ENCODE data around the gene NEK6.

Gene NEK6

GRCh38 chr9:124334568-124335319 lies 77.0 kb downstream of the NEK6 start:
- H3K4me3 ChIP-seq (ENCODE audit: low read length): no peak overlapping the region
- H3K36me3 ChIP-seq (ENCODE audit: insufficient read depth, low read depth, low read length): no peaks in the 10 kb centered on the region
- no peak overlapping the region for H3K27ac ChIP-seq (ENCODE audit: low read length)
- H3K27me3 ChIP-seq (ENCODE audit: insufficient read depth, low read length): no peaks in the 10 kb centered on the region
- H3K9ac ChIP-seq (ENCODE audit: low read depth, low read length): no peak overlapping the region
- no peaks in the 10 kb centered on the region for H3K9me3 ChIP-seq (ENCODE audit: insufficient read depth, low read depth, low read length)
- no peaks in the 10 kb centered on the region; the same call in 1 of the 2 replicates for H3K4me1 ChIP-seq (ENCODE audit: insufficient read depth, low read length)

DNA sequence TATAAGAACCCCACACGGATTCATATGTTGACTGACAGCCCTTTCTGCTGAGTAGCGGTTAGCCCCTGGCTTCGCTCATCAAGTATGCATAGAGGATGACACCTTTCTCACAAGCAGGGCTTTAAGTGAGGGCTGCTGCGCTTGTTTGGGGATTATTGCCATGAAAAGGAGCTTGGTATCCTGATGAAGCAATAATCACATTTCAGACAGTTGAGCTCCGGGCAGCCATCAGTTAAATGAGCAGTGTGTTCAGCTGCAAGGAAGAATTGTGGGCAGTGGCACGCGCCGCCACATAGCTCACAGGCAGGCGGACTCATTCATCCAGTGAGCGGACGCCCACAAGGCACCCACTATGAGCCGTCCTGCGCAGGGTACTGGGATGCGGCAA lies 77.6 kb downstream of the NEK6 start:
- no peaks in the 10 kb centered on the region; the same call in 1 of the 2 replicates for H3K4me1 ChIP-seq (ENCODE audit: insufficient read depth, low read length)
- H3K36me3 ChIP-seq (ENCODE audit: insufficient read depth, low read depth, low read length): no peaks in the 10 kb centered on the region
- H3K27ac ChIP-seq (ENCODE audit: low read length): no peak overlapping the region
- H3K9ac ChIP-seq (ENCODE audit: low read depth, low read length): no peak overlapping the region
- H3K27me3 ChIP-seq (ENCODE audit: insufficient read depth, low read length): no peaks in the 10 kb centered on the region
- H3K9me3 ChIP-seq (ENCODE audit: insufficient read depth, low read depth, low read length): no peaks in the 10 kb centered on the region
- no peak overlapping the region for H3K4me3 ChIP-seq (ENCODE audit: low read length)

DNA sequence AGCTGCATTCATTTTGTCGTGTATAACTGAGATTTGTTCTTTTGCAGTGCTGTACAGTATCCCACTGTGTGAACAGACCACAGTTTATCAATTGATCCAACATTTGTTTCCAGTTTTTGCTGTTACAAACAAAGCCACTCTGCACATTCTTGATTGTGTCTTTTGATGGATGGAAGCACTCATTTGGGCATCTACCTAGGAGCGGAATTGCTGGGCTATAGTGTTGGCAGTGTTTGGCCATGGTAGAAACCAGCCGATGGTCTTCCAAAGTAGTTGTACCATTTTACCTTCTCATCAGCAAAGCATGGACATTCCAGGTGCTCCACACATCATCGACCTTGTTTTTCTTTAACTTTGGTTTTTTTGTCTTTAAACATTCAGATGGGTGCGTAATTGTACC lies 79.8 kb downstream of the NEK6 start:
- Histone ChIP-seq H3K9me3 (ENCODE audit: insufficient read depth, low read depth, low read length) (no peaks in the 10 kb centered on the region), H3K27ac (ENCODE audit: low read length) (no peak overlapping the region), H3K9ac (ENCODE audit: low read depth, low read length) (no peak overlapping the region), H3K27me3 (ENCODE audit: insufficient read depth, low read length) (no peaks in the 10 kb centered on the region), H3K36me3 (ENCODE audit: insufficient read depth, low read depth, low read length) (no peaks in the 10 kb centered on the region), H3K4me1 (ENCODE audit: insufficient read depth, low read length) (no peaks in the 10 kb centered on the region; the same call in 1 of the 2 replicates), H3K4me3 (ENCODE audit: low read length) (no peak overlapping the region)

DNA sequence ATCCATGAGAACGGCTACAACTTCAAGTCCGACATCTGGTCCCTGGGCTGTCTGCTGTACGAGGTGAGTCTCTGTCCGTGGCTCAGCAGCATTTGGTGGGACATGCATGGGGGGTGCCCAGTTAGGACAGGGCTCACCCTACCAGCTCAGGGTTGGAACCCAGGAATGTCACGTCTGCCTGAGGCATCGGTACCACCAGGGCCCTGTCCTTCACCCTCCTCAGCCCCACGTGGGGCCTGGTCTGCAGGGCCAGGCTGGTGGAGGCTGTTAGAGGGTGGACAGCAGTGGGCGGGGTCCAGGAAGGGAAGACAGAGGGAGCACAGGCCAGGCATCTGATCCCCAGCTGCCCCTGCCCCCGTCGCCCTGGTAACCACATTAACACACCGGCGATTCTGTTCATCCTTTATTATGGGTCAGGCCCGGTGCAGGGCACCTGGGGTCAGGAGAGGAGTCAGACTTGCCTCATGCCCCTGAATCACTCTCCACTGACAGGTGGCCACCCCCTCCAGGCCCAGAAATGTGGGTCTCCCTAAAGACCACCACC lies 81.9 kb downstream of the NEK6 start:
- H3K4me1 ChIP-seq (ENCODE audit: insufficient read depth, low read length): peaks cover 5% of the 10 kb centered on the region; the same call in 1 of the 2 replicates
- H3K9me3 ChIP-seq (ENCODE audit: insufficient read depth, low read depth, low read length): no peaks in the 10 kb centered on the region
- H3K9ac ChIP-seq (ENCODE audit: low read depth, low read length): no peak overlapping the region
- H3K27ac ChIP-seq (ENCODE audit: low read length): no peak overlapping the region
- no peaks in the 10 kb centered on the region for H3K36me3 ChIP-seq (ENCODE audit: insufficient read depth, low read depth, low read length)
- no peak overlapping the region for H3K4me3 ChIP-seq (ENCODE audit: low read length)
- no peaks in the 10 kb centered on the region for H3K27me3 ChIP-seq (ENCODE audit: insufficient read depth, low read length)

DNA sequence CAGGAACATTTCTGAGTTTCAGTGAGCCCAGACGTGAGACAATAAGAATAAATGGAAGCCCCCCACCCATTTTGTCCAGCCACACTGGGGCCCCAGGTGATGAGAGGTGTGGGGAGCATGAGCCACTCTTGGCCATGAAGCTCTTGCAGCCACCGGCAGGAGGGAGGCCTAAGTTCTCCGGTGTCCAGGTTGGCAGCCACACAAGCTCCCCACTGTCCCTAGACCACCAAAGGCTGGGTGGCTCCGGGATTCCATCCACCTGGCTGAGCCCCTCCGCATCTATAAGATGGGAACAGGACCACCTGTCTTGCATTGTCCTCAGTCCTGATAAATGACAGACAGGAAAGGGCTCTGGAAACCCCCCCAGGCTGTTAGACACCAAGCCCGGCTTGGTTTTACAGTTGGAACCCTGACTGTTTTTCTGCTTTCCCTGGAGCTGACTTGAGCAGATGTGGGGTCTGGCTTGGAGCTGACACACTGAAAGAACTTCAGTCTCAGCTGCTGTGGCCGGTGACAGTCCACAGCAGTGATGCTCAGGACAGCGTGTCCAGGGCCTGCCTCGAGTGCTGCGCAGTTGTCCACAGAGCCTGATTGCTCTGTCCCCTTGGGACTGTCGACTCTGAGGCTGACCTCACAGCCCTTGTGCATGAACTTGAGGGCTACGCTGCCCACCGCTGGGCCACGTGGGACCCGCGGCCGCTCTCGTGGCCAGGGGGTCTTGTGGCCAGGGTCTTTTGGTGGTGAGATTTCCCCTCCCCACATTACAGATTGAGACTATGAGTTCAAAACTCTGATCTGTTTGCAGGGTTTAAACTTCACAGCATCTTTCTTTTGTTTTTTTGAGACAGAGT lies 82.7 kb downstream of the NEK6 start:
- Histone ChIP-seq H3K27ac (ENCODE audit: low read length) (no peak overlapping the region), H3K4me1 (ENCODE audit: insufficient read depth, low read length) (peaks cover 5% of the 10 kb centered on the region; the same call in 1 of the 2 replicates), H3K36me3 (ENCODE audit: insufficient read depth, low read depth, low read length) (no peaks in the 10 kb centered on the region), H3K9me3 (ENCODE audit: insufficient read depth, low read depth, low read length) (no peaks in the 10 kb centered on the region), H3K27me3 (ENCODE audit: insufficient read depth, low read length) (no peaks in the 10 kb centered on the region), H3K9ac (ENCODE audit: low read depth, low read length) (no peak overlapping the region), H3K4me3 (ENCODE audit: low read length) (no peak overlapping the region)

- Histone ChIP-seq H3K36me3 (ENCODE audit: insufficient read depth, low read depth, low read length) (no peaks in the 10 kb centered on the region), H3K27me3 (ENCODE audit: insufficient read depth, low read length) (no peaks in the 10 kb centered on the region), H3K4me3 (ENCODE audit: low read length) (no peak overlapping the region), H3K9ac (ENCODE audit: low read depth, low read length) (no peak overlapping the region), H3K27ac (ENCODE audit: low read length) (no peak overlapping the region), H3K4me1 (ENCODE audit: insufficient read depth, low read length) (peaks cover 5% of the 10 kb centered on the region; the same call in 1 of the 2 replicates), H3K9me3 (ENCODE audit: insufficient read depth, low read depth, low read length) (no peaks in the 10 kb centered on the region)
These were observed 83.9 kb downstream of the NEK6 start for GRCh38 chr9:124341455-124342170.

DNA sequence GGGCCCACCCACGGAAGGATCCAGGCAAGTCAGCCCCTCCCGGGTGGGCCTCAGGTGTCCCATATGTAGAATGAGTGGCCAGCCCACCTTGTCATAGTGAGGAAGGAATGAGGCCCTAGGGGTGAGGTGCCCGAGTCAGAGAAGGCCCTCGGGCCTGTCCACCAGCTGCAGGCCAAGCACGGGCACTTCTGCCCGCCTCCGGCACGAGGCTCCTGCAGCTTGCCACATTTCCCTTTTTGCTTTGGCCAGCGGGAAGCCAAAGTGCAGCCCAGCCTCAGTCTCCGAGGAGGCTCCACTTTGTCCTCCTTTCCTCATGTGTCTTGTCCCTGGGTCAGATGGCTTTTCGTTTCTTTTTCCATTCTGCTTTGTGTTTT lies 84.6 kb downstream of the NEK6 start:
- H3K36me3 ChIP-seq (ENCODE audit: insufficient read depth, low read depth, low read length): no peaks in the 10 kb centered on the region

DNA sequence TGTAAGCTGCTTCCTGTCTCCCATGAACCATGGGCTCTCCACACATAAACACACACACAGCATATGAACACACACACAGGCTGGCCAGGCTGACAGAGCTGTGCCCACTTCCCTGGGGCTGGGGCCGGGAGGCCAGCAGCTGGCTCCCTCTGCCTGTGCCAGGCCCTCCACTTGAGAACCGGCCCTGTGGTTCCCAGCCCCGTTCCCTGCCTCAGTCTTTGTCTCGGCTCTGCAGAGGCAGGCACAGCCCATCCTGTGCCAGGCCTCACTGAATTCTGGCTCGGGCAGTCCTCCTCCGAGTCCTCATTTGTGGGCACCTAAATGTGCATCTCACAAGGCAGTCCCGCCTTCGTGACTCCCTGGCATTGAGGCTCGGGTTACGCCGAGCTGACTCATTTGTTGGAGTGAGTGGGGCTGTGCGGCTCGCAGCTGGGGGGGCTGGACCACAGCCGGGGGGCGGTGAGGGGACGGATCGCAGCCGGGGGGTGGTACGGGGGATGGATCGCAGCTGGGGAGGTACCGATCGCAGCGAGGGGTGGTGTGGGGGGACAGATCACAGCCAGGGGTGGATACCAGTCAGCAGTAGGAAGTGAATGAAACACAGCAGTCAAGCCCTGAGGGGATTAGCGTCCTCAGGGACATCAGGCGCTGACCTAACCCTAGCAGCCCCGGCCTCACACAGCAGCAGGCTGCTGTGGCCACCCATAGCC lies 85.2 kb downstream of the NEK6 start:
- H3K4me1 ChIP-seq (ENCODE audit: insufficient read depth, low read length): peaks cover 5% of the 10 kb centered on the region; the same call in 1 of the 2 replicates
- no peak overlapping the region for H3K4me3 ChIP-seq (ENCODE audit: low read length)
- H3K27ac ChIP-seq (ENCODE audit: low read length): no peak overlapping the region
- no peaks in the 10 kb centered on the region for H3K27me3 ChIP-seq (ENCODE audit: insufficient read depth, low read length)
- H3K9me3 ChIP-seq (ENCODE audit: insufficient read depth, low read depth, low read length): no peaks in the 10 kb centered on the region
- peak overlapping the region; percentile 41; the same call in 1 of the 2 replicates for H3K9ac ChIP-seq (ENCODE audit: low read depth, low read length)
- H3K36me3 ChIP-seq (ENCODE audit: insufficient read depth, low read depth, low read length): peaks cover 5% of the 10 kb centered on the region

More for the DNA sequence above, 84.6 kb downstream of the NEK6 start:
- H3K4me3 ChIP-seq (ENCODE audit: low read length): no peak overlapping the region
- no peaks in the 10 kb centered on the region for H3K27me3 ChIP-seq (ENCODE audit: insufficient read depth, low read length)
- H3K9ac ChIP-seq (ENCODE audit: low read depth, low read length): no peak overlapping the region
- H3K9me3 ChIP-seq (ENCODE audit: insufficient read depth, low read depth, low read length): no peaks in the 10 kb centered on the region
- no peak overlapping the region for H3K27ac ChIP-seq (ENCODE audit: low read length)
- H3K4me1 ChIP-seq (ENCODE audit: insufficient read depth, low read length): peaks cover 5% of the 10 kb centered on the region; the same call in 1 of the 2 replicates

GRCh38 chr9:124343533-124344290 lies 86.0 kb downstream of the NEK6 start:
- Histone ChIP-seq H3K9me3 (ENCODE audit: insufficient read depth, low read depth, low read length) (no peaks in the 10 kb centered on the region), H3K4me3 (ENCODE audit: low read length) (no peak overlapping the region), H3K9ac (ENCODE audit: low read depth, low read length) (peak overlapping the region; percentile 41; the same call in 1 of the 2 replicates), H3K4me1 (ENCODE audit: insufficient read depth, low read length) (peaks cover 5% of the 10 kb centered on the region; the same call in 1 of the 2 replicates), H3K27ac (ENCODE audit: low read length) (no peak overlapping the region), H3K27me3 (ENCODE audit: insufficient read depth, low read length) (no peaks in the 10 kb centered on the region), H3K36me3 (ENCODE audit: insufficient read depth, low read depth, low read length) (peaks cover 13% of the 10 kb centered on the region)

DNA sequence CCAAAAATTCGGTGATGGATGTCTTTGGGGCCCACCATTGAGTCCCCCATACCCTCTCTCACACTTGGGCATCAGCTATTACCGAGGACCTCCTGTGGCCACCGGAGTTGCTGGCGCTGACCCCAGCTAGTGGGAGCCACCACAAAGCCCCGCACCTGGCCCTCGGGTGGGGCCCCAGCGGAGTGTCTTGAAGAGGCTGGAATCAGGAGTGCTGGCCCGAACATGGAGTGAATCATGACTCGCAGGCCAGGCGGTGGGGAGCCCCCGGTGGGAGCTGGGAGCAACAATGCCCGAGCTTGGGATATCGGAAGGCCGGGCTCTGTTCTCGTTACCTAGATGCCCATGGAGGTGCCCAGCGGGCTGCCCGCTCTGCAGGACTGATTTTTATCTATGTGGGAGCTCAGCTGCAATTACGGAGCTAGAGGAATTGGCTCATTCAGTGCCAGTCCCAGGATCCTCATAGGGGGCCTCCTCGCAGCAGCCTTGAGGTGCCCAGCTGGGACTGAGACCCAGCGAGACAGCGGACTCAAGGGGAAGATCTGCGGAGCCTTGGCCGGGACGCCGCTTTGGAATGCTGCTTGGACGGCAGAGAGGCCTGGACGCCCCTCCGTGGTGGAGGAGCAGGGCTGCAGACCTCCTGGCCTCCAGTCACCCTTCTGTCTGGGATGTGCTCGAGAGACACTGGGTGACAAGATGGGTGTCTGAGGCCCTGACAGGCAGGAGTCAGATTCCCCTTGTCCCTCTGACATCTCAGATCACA lies 86.7 kb downstream of the NEK6 start:
- H3K4me1 ChIP-seq (ENCODE audit: insufficient read depth, low read length): peaks cover 5% of the 10 kb centered on the region; the same call in 1 of the 2 replicates
- H3K4me3 ChIP-seq (ENCODE audit: low read length): no peak overlapping the region
- no peak overlapping the region for H3K9ac ChIP-seq (ENCODE audit: low read depth, low read length)
- H3K27ac ChIP-seq (ENCODE audit: low read length): no peak overlapping the region
- no peaks in the 10 kb centered on the region for H3K27me3 ChIP-seq (ENCODE audit: insufficient read depth, low read length)
- H3K9me3 ChIP-seq (ENCODE audit: insufficient read depth, low read depth, low read length): no peaks in the 10 kb centered on the region
- peaks cover 20% of the 10 kb centered on the region for H3K36me3 ChIP-seq (ENCODE audit: insufficient read depth, low read depth, low read length)
